Activated CD4-positive, alpha-beta T cell treated with anti-CD3 and anti-CD28 coated beads for 4 hours (primary cell): ENCODE data around the gene SVIL.
A peak's percentile ranks its signal among the peaks of the same experiment; 100 is the strongest.
"Not testable (repeated sequence)": the region's sequence is repeated elsewhere in the genome, so short reads cannot be mapped to it uniquely, and the experiment has no call there.

Source experiments
- DNase-seq, 2 donors: peaks; one replicate each; pipeline ENCODE4 v3.0.0-alpha.2; 2020

The SVIL gene

DNA sequence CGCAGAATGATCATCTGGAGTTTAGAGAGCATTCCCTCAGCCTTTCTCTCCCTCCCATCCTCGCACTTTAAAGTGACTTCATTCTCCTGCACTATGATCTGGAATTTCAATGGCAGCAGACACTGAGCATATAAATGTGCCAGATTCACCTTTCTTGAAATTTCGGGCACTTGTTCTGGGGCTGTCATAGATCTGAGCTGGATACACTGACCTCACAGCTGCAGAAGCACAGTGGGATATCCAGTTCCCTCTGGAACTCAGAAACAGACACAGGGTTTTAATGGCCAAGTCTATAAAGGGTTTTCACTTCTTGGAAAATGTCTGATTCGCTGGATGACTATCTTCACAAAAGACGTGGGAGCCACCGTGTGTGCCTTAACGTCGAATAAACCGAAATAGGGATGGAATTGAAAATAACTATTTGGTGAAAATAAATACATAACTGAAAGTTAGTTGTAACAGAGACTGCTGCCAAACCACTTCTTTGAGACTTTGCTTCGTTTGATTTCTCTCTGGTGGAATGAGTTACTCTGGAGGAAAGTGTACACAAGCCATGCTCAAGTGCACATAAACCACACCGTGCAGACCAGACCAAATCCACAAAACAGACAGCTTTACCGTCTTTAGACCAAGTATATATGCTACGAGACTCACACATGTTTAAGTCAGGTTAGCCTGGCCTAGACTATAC, 126.1 kb downstream of the SVIL start:
- DNase-seq: no peak

GRCh38 chr10:29507750-29508149, 127.0 kb downstream of the SVIL start:
- not testable (repeated sequence) for DNase-seq

DNA sequence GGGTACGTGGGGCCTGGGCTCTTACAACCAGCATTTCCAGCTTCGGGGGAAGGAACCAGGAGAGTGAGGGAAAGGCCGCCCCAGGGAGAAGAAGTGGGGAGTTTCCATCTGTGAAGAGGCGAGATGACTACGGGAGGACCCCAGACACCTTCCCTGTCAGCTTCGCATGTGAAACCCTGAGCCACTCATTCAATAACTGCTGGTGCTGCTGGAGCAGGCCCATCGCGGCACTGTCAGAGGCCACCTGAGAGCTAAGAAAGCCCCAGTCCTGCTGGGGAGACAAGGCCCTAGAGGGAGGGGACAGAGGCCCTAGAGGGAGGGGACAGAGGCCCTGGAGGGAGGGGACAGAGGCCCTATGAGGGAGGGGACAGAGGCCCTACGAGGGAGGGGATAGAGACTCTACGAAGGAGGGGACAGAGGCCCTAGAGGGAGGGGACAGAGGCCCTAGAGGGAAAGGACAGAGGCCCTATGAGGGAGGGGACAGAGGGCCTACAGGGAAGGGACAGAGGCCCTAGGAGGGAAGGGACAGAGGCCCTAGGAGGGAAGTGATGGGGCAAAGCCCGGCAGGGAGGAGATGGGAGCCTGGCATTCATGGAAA, 128.3 kb downstream of the SVIL start:
- DNase-seq: not testable (repeated sequence)

DNA sequence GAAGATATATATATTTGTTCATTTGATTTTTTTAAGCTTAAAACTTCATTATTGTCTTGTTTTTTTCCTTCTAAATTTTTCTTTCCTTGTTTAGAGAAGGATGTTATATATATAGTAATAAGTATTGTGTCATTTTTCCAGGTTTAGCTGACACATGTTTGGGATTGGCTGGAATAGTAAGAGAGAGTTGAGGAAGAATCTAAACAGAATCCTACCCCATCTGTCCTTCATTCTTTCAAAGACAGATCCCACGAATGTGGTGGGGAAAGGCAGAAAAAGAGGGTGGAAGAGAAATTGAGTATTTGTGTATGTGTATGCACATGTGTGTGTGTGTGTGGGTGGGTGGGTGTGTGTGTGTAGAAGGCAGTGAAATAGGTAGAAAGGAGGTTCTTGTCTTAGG, 132.4 kb downstream of the SVIL start:
- no peak for DNase-seq

DNA sequence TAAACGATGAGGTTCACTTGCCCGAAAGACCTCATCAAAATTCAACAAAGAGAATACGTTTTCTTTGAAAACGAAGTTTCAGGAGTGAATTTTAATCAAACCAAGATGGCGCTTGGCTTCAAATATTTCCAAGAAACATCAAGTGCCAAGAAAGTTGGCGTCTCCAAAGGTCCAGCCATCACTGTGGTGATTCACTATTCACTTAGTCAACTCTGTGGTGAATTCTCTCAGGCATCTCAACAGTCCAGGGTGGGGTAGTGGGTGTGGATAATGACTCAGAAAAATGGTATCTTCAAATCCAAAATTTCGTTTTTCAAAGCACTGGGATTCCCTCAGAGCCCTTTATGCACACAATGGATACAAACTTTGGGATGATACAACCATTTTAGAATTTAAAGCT, 133.1 kb downstream of the SVIL start:
- no peak for DNase-seq

GRCh38 chr10:29499993-29500537, 134.7 kb downstream of the SVIL start:
- no peak for DNase-seq

DNA sequence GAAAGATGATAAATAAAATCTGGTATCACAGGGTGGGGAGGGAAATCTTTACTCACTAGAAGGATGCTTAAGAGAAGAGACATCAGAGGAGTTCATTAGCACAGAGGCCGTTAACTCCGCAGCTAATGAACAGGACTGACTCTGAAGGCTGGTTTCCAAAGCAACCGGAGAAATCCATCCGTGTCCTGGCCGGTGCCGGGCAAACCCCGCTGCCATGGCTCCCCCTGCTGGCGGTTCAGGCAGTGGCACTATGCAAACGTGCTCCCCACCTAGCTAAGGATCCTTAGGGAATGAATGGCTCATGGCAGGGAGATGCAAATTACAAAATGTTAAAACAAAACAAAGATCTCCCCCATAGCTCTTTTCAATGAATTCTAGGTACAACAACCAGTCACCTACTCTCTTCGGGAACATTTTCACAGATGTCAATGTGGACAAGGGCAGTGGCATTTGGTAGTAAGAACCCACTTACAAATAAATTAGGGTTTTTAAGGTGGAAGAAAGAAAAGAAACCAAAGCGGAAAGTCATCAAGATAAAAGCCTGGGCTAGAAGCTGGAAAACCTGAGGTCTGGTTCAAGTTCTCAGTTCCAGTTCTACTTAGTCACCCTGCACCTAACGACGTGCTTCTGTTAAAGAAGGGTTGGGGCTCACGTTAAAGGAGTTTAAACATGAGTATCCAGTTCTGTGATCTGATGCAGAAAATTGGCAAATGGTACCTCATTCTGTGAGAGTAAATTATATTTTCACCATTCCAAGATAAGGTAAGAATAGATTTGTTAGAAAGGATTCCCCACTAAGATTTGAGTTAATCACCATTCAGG, 138.2 kb downstream of the SVIL start:
- DNase-seq: peak; percentile 38 to 51

DNA sequence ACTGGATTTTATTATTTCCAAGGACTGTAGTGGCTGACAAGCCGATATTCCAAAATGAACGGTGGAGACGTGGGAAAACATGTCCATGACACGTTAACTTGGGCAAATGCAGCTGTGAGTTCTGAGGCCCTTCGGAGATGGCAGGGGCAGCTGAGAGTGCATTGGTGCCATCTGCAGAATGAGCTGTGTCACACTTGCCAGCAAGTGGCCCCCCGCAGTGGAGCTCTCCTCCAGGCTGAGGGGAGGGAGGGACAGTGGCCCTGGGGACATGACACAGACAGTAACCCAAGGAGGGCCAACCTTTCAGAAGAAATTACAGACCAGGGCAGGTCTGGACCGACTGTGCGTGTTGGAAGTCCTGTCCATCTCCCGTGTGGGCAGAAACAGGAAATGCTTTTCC, 139.4 kb downstream of the SVIL start:
- no peak for DNase-seq

DNA sequence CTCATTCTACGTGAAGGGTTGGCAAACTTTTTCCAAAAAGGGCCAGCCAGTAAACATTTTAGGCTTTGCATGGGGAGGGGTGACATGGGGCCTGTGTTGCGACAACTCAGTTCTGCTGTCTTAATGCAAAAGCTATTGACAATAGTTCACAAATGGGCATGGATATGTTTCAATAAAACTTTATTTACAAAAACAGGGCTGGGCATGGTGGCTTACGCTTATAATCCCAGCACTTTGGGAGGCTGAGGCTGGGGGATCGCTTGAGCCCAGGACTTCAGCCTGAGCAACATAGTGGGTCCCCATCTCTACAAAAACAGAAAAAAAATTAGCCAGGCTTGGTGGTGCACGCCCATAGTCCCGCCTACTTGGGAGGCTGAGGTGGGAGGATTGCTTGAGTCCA, 141.1 kb downstream of the SVIL start:
- no peak for DNase-seq

- DNase-seq: no peak
Measured at GRCh38 chr10:29492774-29493173, 142.0 kb downstream of the SVIL start.

DNA sequence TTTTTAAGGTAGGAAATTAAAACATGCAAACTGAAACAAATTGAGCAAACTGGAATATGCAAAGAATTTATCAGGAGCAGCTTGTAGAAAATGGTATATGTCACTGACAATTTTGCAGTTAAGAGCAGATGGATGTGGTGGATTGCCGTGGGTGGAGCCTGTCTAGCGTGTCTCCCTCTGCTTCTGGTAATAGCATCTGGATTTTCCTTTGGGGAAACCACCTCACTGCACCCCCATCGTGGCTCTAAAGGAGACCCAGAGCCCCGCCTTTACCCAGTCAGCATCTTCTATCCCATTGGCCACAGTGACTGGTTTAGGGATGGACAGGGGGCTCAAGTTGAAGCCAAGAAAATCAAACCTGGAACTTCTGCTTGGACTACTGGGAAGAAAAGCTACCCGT, 142.9 kb downstream of the SVIL start:
- no peak for DNase-seq

DNA sequence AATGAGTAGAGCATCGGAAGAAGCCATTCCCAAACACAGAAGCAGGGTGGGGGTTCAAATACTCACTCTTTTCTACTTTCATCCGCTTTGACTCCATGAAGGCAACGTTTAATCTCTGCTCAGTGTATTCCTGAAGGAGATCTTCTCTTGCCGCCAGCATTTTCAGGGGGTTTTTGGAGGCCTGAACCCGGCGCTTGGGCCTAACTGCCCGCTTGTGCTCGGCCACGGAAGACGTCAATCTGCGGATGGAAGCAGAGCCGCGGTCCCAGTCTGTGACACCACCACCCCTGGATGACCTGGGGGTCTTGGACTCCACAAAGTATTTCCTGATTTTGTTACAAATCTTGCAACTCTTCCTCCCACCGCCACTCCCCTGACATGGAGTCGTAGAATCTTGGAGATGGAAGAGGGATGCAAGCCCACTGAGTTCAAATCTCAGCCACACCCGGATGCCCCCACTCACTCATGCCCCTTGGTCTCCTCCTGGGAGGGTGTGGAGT, 143.9 kb downstream of the SVIL start:
- not testable (repeated sequence) for DNase-seq

DNA sequence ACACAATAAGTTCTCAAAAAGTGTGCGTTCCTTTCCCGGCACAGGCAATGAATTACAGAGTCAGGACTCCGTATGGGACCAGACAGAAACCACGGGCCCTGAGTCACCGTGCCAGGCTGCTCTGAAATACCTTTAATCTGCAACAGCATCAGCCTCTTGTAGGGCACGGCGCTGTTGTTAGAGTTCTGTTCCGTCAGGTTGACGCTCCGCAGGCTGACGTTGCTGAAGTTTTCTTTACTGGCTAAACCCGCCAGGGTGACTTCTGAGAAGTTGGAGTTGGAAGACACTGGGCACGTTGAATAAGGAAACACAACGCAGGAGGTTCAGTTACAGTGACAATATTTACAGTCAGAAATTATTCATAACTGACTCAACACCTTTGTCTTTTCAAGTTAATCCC, 146.3 kb downstream of the SVIL start:
- DNase-seq: not testable (repeated sequence)

DNA sequence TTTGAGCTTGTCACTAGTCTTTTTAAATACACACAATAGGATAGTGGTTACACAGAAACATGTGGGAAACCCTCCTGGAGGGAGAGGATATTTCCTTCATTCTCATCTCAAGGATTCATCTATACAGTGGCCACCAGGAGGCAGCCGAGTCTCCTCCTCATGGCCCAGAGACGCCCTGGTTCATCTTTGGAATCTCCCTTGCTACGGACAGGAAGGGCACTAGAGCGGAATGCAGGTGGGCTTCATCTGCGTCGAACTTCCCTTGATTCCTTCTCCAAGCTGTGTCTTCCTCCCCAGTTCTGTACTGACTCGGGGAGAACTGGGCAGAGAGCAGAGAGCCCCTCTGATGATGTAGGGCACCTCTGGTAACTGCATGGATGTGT, 146.9 kb downstream of the SVIL start:
- DNase-seq: not testable (repeated sequence)

- not testable (repeated sequence) for DNase-seq
Measured at GRCh38 chr10:29487032-29487883, 147.5 kb downstream of the SVIL start.

- no peak for DNase-seq
Measured at GRCh38 chr10:29486433-29486832, 148.3 kb downstream of the SVIL start.

DNA sequence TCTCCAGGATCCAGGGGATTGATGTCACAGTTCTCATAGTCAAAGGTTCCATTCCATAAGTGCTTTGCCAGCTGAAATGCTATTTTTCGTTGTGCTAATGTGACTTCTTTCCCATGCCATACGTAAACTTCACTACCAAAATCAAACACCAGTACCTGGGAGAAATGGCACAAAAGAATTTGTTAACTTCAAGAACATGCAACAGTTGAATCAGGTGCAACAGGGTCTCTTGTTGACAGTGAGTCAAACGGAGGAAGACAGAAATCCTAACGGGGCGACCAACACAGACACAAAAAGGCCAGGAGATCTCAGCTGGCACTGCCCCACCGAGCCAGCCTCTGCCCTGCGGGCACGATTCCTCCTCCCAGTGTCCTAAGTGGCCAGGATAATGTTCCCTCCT, 150.1 kb downstream of the SVIL start:
- DNase-seq: not testable (repeated sequence)

GRCh38 chr10:29482591-29483431, 152.0 kb downstream of the SVIL start:
- no peak for DNase-seq

GRCh38 chr10:29481906-29482440, 152.8 kb downstream of the SVIL start:
- no peak for DNase-seq

GRCh38 chr10:29479981-29480954, 154.5 kb downstream of the SVIL start:
- no peak for DNase-seq
